ENCODE measurements around the gene SOX6. TPM values are rescaled to one million over a fixed set of nuclear protein-coding genes. Genes with fewer than 3 reads are reported as not detected.

Gene SOX6
- total RNA-seq, 1 experiment from 2014 or later = not detected

GRCh38 chr11:16296273-16296672, 60.1 kb downstream of the SOX6 start:
- H3K4me1 ChIP-seq (ENCODE audit: insufficient read depth, low read length) = no peaks in the 10 kb centered on the region
- H4K91ac ChIP-seq (ENCODE audit: insufficient read length, low read depth, low read length) = no peak overlapping the region
- no peak overlapping the region for H2BK5ac ChIP-seq (ENCODE audit: insufficient read length, low read length)
- H3K56ac ChIP-seq (ENCODE audit: insufficient read length, low read depth, low read length) = no peak overlapping the region
- H3K4me2 ChIP-seq (ENCODE audit: insufficient read depth, insufficient read length, low read length) = no peak overlapping the region
- no peaks in the 10 kb centered on the region for H3K23me2 ChIP-seq (ENCODE audit: insufficient read length, low read depth, low read length, poor library complexity, severe bottlenecking)
- H3T11ph ChIP-seq (ENCODE audit: low read length) = no peak overlapping the region
- no peak overlapping the region for H3K27ac Mint-ChIP-seq
- no peak overlapping the region for H2BK20ac ChIP-seq (ENCODE audit: low read depth, low read length, poor library complexity, severe bottlenecking)
- H4K8ac ChIP-seq (replicated peaks; ENCODE audit: insufficient read length, low read depth, low read length) = no peak overlapping the region
- H2BK12ac ChIP-seq (ENCODE audit: insufficient read length, low read depth, low read length) = no peak overlapping the region
- H3K36me3 Mint-ChIP-seq (ENCODE audit: insufficient read depth in 1 of 3, low read depth in 3 of 3) = no peaks in the 10 kb centered on the region
- no peak for TF ChIP-seq CTCF (conservative IDR thresholded peaks at IDR 0.05)
- no peak overlapping the region for H3K9ac ChIP-seq (ENCODE audit: extremely low read depth, insufficient read length, low read length)
- no peaks in the 10 kb centered on the region for H4K20me1 ChIP-seq (ENCODE audit: control insufficient read depth, insufficient read depth, insufficient read length)
- peaks cover 0 to 13% of the 10 kb centered on the region in 2 experiments; a peak in 2 of 4 replicates for H3K4me1 Mint-ChIP-seq
- H3K4me3 Mint-ChIP-seq = no peak overlapping the region
- no peaks in the 10 kb centered on the region for H3K27me3 ChIP-seq (ENCODE audit: insufficient read depth, low read length)
- H3K79me1 ChIP-seq (ENCODE audit: insufficient read depth, low read depth, low read length, poor library complexity, severe bottlenecking) = no peaks in the 10 kb centered on the region
- H3K27ac ChIP-seq (ENCODE audit: insufficient read length, low read depth, low read length) = no peak overlapping the region
- H3K27me3 Mint-ChIP-seq (ENCODE audit: low read depth) = peaks cover 9% of the 10 kb centered on the region
- H4K5ac ChIP-seq (ENCODE audit: insufficient read length, low read depth, low read length) = no peak overlapping the region
- no peak overlapping the region for H3K18ac ChIP-seq (ENCODE audit: insufficient read length, low read depth, low read length)
- no peak for DNase-seq
- no CpG with 5 or more reads among the region's 2 CpGs for WGBS (ENCODE audit: extremely low coverage, insufficient read length, low lambda C conversion rate)
- H3K9me3 ChIP-seq (ENCODE audit: control insufficient read depth, low read depth, low read length) = no peaks in the 10 kb centered on the region
- H3K9me3 Mint-ChIP-seq = no peaks in the 10 kb centered on the region
- no peak overlapping the region for H2AK5ac ChIP-seq (ENCODE audit: insufficient read length, low read length)
- H3K23ac ChIP-seq (ENCODE audit: insufficient read length, low read depth, low read length) = no peak overlapping the region
- H2BK120ac ChIP-seq (ENCODE audit: low read depth, low read length, poor library complexity, severe bottlenecking) = no peak overlapping the region
- H3K79me2 ChIP-seq (ENCODE audit: insufficient read depth, low read length) = no peaks in the 10 kb centered on the region
- no peak overlapping the region for H2BK15ac ChIP-seq (ENCODE audit: low read depth, low read length)
- H3K4ac ChIP-seq (ENCODE audit: low read depth, low read length) = no peak overlapping the region
- no peak overlapping the region for H2AFZ ChIP-seq (ENCODE audit: low read length)
- H3K14ac ChIP-seq (ENCODE audit: insufficient read depth, low read length) = no peak overlapping the region
